8988T (cell line): Measurements from ENCODE around the gene CNN2.

Source experiments
- DNase-seq: peaks from one replicate; pipeline ENCODE4 v3.0.0; 2011

The CNN2 gene

GRCh38 chr19:996051-996838 lies 30.2 kb upstream of the CNN2 start:
- DNase-seq = no peak

GRCh38 chr19:998064-998463 lies 28.3 kb upstream of the CNN2 start:
- DNase-seq = no peak

- DNase-seq = no peak
Observed at GRCh38 chr19:999379-999719, 27.1 kb upstream of the CNN2 start.

GRCh38 chr19:1000095-1000494 lies 26.3 kb upstream of the CNN2 start, which contains the start of gene GRIN3B:
Gene GRIN3B, plus strand, starts transcription at chr19:1000419. Its CDS starts 19 bp downstream, at chr19:1000438.
- DNase-seq = peak; percentile 100

- DNase-seq = peak; percentile 93
Observed at GRCh38 chr19:1000591-1001537, 25.5 kb upstream of the CNN2 start.

GRCh38 chr19:1001538-1002166 lies 24.8 kb upstream of the CNN2 start:
- DNase-seq = peak; percentile 96

- DNase-seq = no peak
Observed at GRCh38 chr19:1002600-1002999, 23.8 kb upstream of the CNN2 start.

GRCh38 chr19:1003283-1003682 lies 23.1 kb upstream of the CNN2 start:
- no peak for DNase-seq

GRCh38 chr19:1004204-1004802 lies 22.1 kb upstream of the CNN2 start:
- no peak for DNase-seq

- DNase-seq = no peak
Observed at GRCh38 chr19:1004803-1005664, 21.4 kb upstream of the CNN2 start.

GRCh38 chr19:1006711-1007398 lies 19.6 kb upstream of the CNN2 start:
- DNase-seq = no peak

- DNase-seq = no peak
Observed at GRCh38 chr19:1007399-1008251, 18.8 kb upstream of the CNN2 start.

GRCh38 chr19:1008268-1009040 lies 18.0 kb upstream of the CNN2 start:
- no peak for DNase-seq

GRCh38 chr19:1009041-1009980 lies 17.1 kb upstream of the CNN2 start:
- no peak for DNase-seq

GRCh38 chr19:1009981-1010538 lies 16.3 kb upstream of the CNN2 start:
- no peak for DNase-seq

GRCh38 chr19:1010586-1011510 lies 15.6 kb upstream of the CNN2 start:
- DNase-seq = no peak

- no peak for DNase-seq
Observed at GRCh38 chr19:1011831-1012333, 14.5 kb upstream of the CNN2 start.
